GM12878 (cell line): ENCODE data around the gene TRPM3. TPM values are rescaled to one million over a fixed set of nuclear protein-coding genes. Genes with fewer than 3 reads are reported as not detected.

Experiments used
- ATAC-seq: fragments of 200-7000 bp; cut with Tn5 transposase; 3 replicates; pipeline ENCODE4 v1.9.1; 2020; ENCODE audit warnings: mild to moderate bottlenecking, moderate library complexity
- BruUV-seq: library from RNA; stranded (reverse); fragments of 400-500 nt; replicated peaks from 2 replicates; lab custom pipeline; 2021; lab: Mats Ljungman, UMichigan
- CTCF ChIA-PET: fragments of 300-600 bp; sonication (Branson Sonifier 250); formaldehyde crosslinking; extraction: SDS; loops from one replicate; lab custom pipeline; 2021; ENCODE audit warnings: inconsistent platforms; lab: Yijun Ruan, JAX
- POLR2A ChIA-PET: fragments of 350-600 bp; formaldehyde crosslinking; extraction: SDS; loops from one replicate; lab custom pipeline; 2021; ENCODE audit warnings: inconsistent platforms; lab: Charles Lee
- RAD21 ChIA-PET: fragments of 300-600 bp; sonication (Branson Sonifier 250); formaldehyde crosslinking; loops from one replicate; lab custom pipeline; 2023; ENCODE audit warnings: antibody characterized with exemption; ENCODE audit not compliant: unreplicated experiment; lab: Charles Lee
- SMC1A ChIA-PET: fragments of 300-600 bp; sonication (Branson Sonifier 250); formaldehyde crosslinking; loops from one replicate; lab custom pipeline; 2023; ENCODE audit not compliant: unreplicated experiment, uncharacterized antibody; lab: Charles Lee
- DNase-seq: peaks from one replicate; pipeline ENCODE4 v3.0.0-alpha.2; 2011; ENCODE audit warnings: low read depth, low spot score
- FAIRE-seq: peaks from 3 replicates; lab custom pipeline; 2011; peaks lifted over from hg19 to GRCh38; lab: Jason Lieb, UNC
- H2AFZ ChIP-seq: 2 replicates; pipeline ENCODE4 v1.6.0; 2011; ENCODE audit warnings: low read depth, low read length, control low read depth; ENCODE audit not compliant: control insufficient read depth
- H3K27ac ChIP-seq: 2 replicates; pipeline ENCODE4 v1.5.1; 2011; ENCODE audit warnings: control low read depth; ENCODE audit not compliant: control insufficient read depth, insufficient read depth
- H3K27me3 ChIP-seq, 2 experiments: replicated peaks in 1 of 2; 2 replicates each; pipeline versions ENCODE4 v1.6.0 to v1.6.1; 2011; ENCODE audit warnings: low read length in 1 of 2; ENCODE audit not compliant: control insufficient read depth in 2 of 2, insufficient read depth in 2 of 2
- H3K36me3 ChIP-seq, 2 experiments: 2 replicates each; pipeline ENCODE4 v1.5.1; 2011; ENCODE audit warnings: low read length in 1 of 2; ENCODE audit not compliant: control insufficient read depth in 2 of 2, insufficient read depth in 2 of 2
- H3K4me1 ChIP-seq: 2 replicates; pipeline ENCODE4 v1.6.1; 2011; ENCODE audit warnings: mild to moderate bottlenecking, low read length, moderate library complexity, mixed read lengths; ENCODE audit not compliant: control insufficient read depth, insufficient read depth
- H3K4me2 ChIP-seq: 2 replicates; pipeline ENCODE4 v1.6.0; 2011; ENCODE audit warnings: control low read depth; ENCODE audit not compliant: control insufficient read depth, insufficient read depth
- H3K4me3 ChIP-seq: fragments of 200-600 bp; sonication (generic); 2 replicates; pipeline ENCODE4 v1.5.1; 2016
- H3K79me2 ChIP-seq: 2 replicates; pipeline ENCODE4 v1.6.0; 2011; ENCODE audit warnings: low read length; ENCODE audit not compliant: control insufficient read depth, insufficient read depth
- H3K9ac ChIP-seq: 2 replicates; pipeline ENCODE4 v1.8.0; 2011; ENCODE audit warnings: low read length, control low read depth, mixed read lengths; ENCODE audit not compliant: control insufficient read depth, insufficient read depth
- H3K9me3 ChIP-seq: replicated peaks from 3 replicates; pipeline ENCODE4 v1.5.1; 2011; ENCODE audit warnings: mild to moderate bottlenecking, low read length; ENCODE audit not compliant: control insufficient read depth, insufficient read depth
- H4K20me1 ChIP-seq: 2 replicates; pipeline ENCODE4 v1.6.0; 2011; ENCODE audit not compliant: control insufficient read depth, insufficient read depth
- CEBPZ ChIP-seq: fragments of 150-350 bp; IDR thresholded peaks from 2 replicates; pipeline ENCODE4 v1.6.1; 2016; ENCODE audit warnings: low read depth, low read length
- E2F4 ChIP-seq: IDR thresholded peaks from 2 replicates; pipeline ENCODE4 v1.6.1; 2012; ENCODE audit warnings: low read depth, low read length, improper control_type of control experiment
- NR2C2 ChIP-seq: IDR thresholded peaks from 2 replicates; pipeline ENCODE4 v1.6.1; 2011; ENCODE audit warnings: borderline replicate concordance, low read depth; ENCODE audit not compliant: control insufficient read depth, insufficient read length
- POLR2AphosphoS5 ChIP-seq: IDR thresholded peaks from 2 replicates; pipeline ENCODE4 v1.6.1; 2011; ENCODE audit warnings: mild to moderate bottlenecking, low read length, inconsistent platforms
- SIN3A ChIP-seq: IDR thresholded peaks from 2 replicates; pipeline ENCODE4 v1.6.1; 2012; ENCODE audit warnings: low read depth, low read length, improper control_type of control experiment
- SKIL ChIP-seq: fragments of 450-650 bp; IDR thresholded peaks from 2 replicates; pipeline ENCODE4 v1.6.1; 2017; ENCODE audit warnings: mild to moderate bottlenecking, low read depth, inconsistent platforms; ENCODE audit not compliant: poor library complexity, severe bottlenecking
- SPI1 ChIP-seq: IDR thresholded peaks from 2 replicates; pipeline ENCODE4 v1.6.1; 2011; ENCODE audit warnings: low read depth, mild to moderate bottlenecking, low read length, moderate library complexity, borderline replicate concordance; ENCODE audit not compliant: insufficient read depth
- SREBF1 ChIP-seq: IDR thresholded peaks from 2 replicates; pipeline ENCODE4 v1.6.1; 2012; ENCODE audit warnings: mild to moderate bottlenecking, low read length
- STAT3 ChIP-seq: IDR thresholded peaks from 2 replicates; pipeline ENCODE4 v1.6.1; 2011; ENCODE audit warnings: low read depth, low read length, improper control_type of control experiment
- ZNF274 ChIP-seq: IDR thresholded peaks from one replicate; pipeline ENCODE4 v1.8.0; 2011; ENCODE audit not compliant: insufficient read length, insufficient read depth
- ZSCAN29 ChIP-seq: fragments of 450-650 bp; IDR thresholded peaks from 2 replicates; pipeline ENCODE4 v1.6.1; 2017; ENCODE audit warnings: mild to moderate bottlenecking, moderate library complexity
- WGBS: methylation state at CpG from one replicate; pipeline ENCODE4 v1.1.6; 2016; ENCODE audit warnings: low lambda C conversion rate; ENCODE audit not compliant: insufficient replicate concordance, insufficient coverage; ENCODE audit errors: missing lambda C conversion rate; 5-methylcytosine and 5-hydroxymethylcytosine counted together
- in situ Hi-C: fragments of 300-500 bp; cut with MboI; formaldehyde crosslinking; loops from 9 replicates; pipeline ENCODE4 v1.14.3; 2018; ENCODE audit warnings: mixed read lengths
- intact Hi-C: fragments of 100-400 bp; cut with micrococcal nuclease; formaldehyde crosslinking; loops from one replicate; pipeline ENCODE4 v1.14.2; 2022; ENCODE audit not compliant: unreplicated experiment
- polyA plus RNA-seq, 11 experiments: library from polyadenylated mRNA; depleted of rRNA in 4 of 11; unstranded in 6 of 11; stranded (reverse) in 5 of 11; fragments of >200 nt; fragmentation: Nextera tagmentation in 4 of 11; fragmentation: Illumina TruSeq in 1 of 11; extraction: Ambion mirVana in 4 of 11; extraction: Trizol in 1 of 11; gene quantifications; 1 replicate in 1 of 11; 2 replicates in 10 of 11; pipeline versions ENCODE4 v1.2.1 to v1.2.3, GENCODE V29; 2011 to 2016; ENCODE audit warnings: inconsistent platforms in 2 of 11, missing spikeins in 2 of 11, low read depth in 1 of 11
- total RNA-seq, 4 experiments: library from RNA; depleted of rRNA in 3 of 4; stranded (reverse); fragments of >200 nt in 3 of 4; fragmentation: Illumina TruSeq in 1 of 4; extraction: Trizol in 1 of 4; gene quantifications; 2 replicates each; pipeline versions ENCODE4 v1.2.1 to v1.2.3, GENCODE V29; 2013 to 2021

Gene TRPM3
- total and polyA plus RNA-seq, 10 of the 15 experiments (the other 5 are each of a cell fraction or from before 2014, with no cell fraction given) = not detected

GRCh38 chr9:70840266-70840665 lies 281.2 kb downstream of the TRPM3 start:
- no peaks in the 10 kb centered on the region for H3K36me3 ChIP-seq
- SMC1A ChIA-PET = no interaction called here
- ATAC-seq (no peak), DNase-seq (no peak), FAIRE-seq (no peak)
- POLR2A ChIA-PET = no interaction called here
- intact Hi-C loops = loop anchor here (10.0 kb wide), 1 partner anchor 55 kb away; no protein-coding TSS in a partner anchor
- RAD21 ChIA-PET = no interaction called here
- no peak overlapping the region for H3K9ac ChIP-seq
- no peaks in the 10 kb centered on the region for H3K4me1 ChIP-seq
- no peak overlapping the region for H3K4me2 ChIP-seq
- H3K27me3 ChIP-seq = peaks cover 0 to 2% of the 10 kb centered on the region in 2 experiments; a peak in 1 of 4 replicates
- in situ Hi-C loops = no loop called here
- H3K79me2 ChIP-seq = no peaks in the 10 kb centered on the region
- TF ChIP-seq CEBPZ = no peak
- no peak for TF ChIP-seq ZNF274
- no peak overlapping the region for H3K4me3 ChIP-seq
- H3K9me3 ChIP-seq = no peaks in the 10 kb centered on the region
- CTCF ChIA-PET = no interaction called here
- no TSS peak for BruUV-seq
- H3K27ac ChIP-seq = no peak overlapping the region
- 0% methylated on average over 2 of the region's 2 CpGs for WGBS
- no peaks in the 10 kb centered on the region for H4K20me1 ChIP-seq
- no peak overlapping the region for H2AFZ ChIP-seq

- Histone ChIP-seq H3K79me2 (no peaks in the 10 kb centered on the region), H2AFZ (no peak overlapping the region), H3K4me2 (no peak overlapping the region), H3K27me3 (peaks cover 0 to 2% of the 10 kb centered on the region in 2 experiments; a peak in 2 of 4 replicates), H3K9me3 (no peaks in the 10 kb centered on the region), H3K36me3 (no peaks in the 10 kb centered on the region), H3K4me3 (no peak overlapping the region), H3K27ac (no peak overlapping the region), H3K9ac (no peak overlapping the region), H4K20me1 (no peaks in the 10 kb centered on the region), H3K4me1 (no peaks in the 10 kb centered on the region)
- no TSS peak for BruUV-seq
- RAD21 ChIA-PET = no interaction called here
- FAIRE-seq (no peak), ATAC-seq (no peak), DNase-seq (no peak)
- SMC1A ChIA-PET = no interaction called here
- CTCF ChIA-PET = no interaction called here
- 19% methylated on average over 4 of the region's 4 CpGs for WGBS
- intact Hi-C loops (no loop called here), in situ Hi-C loops (no loop called here)
- POLR2A ChIA-PET = no interaction called here
- no peak for TF ChIP-seq E2F4
- TF ChIP-seq SIN3A = no peak
- no peak for TF ChIP-seq STAT3
- no peak for TF ChIP-seq SPI1
- no peak for TF ChIP-seq SKIL
- no peak for TF ChIP-seq SREBF1
- no peak for TF ChIP-seq POLR2AphosphoS5
- TF ChIP-seq NR2C2 = no peak
- TF ChIP-seq ZSCAN29 = no peak
Observed at GRCh38 chr9:70835323-70835722, 286.1 kb downstream of the TRPM3 start.
